GM19467 (cell line): Measurements from ENCODE around the gene CARD6.
"Not testable (repeated sequence)": the region's sequence is repeated elsewhere in the genome, so short reads cannot be mapped to it uniquely, and the experiment has no call there.

Source experiments
- ATAC-seq: cut with Tn5 transposase; IDR thresholded peaks from one replicate; pipeline ENCODE4 v1.9.1; 2021; ENCODE audit warnings: mild to moderate bottlenecking, moderate library complexity; ENCODE audit not compliant: unreplicated experiment

CARD6 gene

GRCh38 chr5:40869384-40869783 lies 28.2 kb downstream of the CARD6 start:
- ATAC-seq: no peak

DNA sequence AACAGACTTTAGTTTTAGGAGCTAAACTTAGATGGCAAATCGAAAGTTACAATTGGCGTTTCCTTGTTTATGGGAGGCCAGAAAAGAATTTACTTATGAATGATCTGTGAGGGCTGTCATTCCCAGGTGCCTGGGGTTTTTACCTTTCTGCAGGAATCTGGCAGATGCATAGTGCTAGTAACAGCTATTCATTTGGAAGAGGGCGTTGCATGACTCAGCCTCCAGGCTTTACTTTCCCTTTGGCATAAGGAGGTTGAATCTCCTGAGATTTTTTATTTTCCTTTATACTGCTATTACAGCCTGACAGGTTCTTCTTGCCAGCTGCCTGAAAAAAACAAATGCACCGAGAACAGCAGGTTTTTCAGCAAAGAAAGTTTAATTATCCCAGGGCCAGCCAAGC lies 30.0 kb downstream of the CARD6 start:
- ATAC-seq: no peak

GRCh38 chr5:40872253-40872652 lies 31.1 kb downstream of the CARD6 start:
- ATAC-seq: not testable (repeated sequence)

DNA sequence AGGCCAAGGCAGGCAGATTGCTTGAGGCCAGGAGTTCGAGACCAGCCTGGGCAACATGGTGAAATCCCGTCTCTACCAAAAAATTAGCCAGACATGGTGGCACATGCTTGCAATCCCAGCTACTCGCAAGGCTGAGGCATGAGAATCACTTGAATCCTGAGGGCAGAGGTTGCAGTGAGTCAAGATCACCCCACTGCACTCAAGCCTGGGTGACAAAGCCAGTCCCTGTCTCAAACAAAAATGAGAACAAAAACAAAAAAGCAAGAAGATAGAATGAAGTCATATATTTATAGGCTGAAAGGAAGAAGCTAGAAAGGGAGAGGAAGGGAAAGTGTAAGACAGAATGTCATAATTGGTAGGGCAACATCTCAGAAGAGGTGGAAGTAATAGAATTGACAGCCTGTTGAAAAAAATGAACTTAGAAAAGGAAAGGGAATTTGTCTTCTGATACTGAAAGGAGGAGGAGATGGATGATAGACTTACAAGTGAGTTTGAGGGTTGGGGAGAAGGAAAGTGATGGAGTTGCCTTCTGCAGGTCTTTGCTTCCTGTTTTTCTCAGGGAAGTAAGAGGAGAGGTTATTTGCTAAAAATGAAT lies 32.2 kb downstream of the CARD6 start:
- no peak for ATAC-seq

DNA sequence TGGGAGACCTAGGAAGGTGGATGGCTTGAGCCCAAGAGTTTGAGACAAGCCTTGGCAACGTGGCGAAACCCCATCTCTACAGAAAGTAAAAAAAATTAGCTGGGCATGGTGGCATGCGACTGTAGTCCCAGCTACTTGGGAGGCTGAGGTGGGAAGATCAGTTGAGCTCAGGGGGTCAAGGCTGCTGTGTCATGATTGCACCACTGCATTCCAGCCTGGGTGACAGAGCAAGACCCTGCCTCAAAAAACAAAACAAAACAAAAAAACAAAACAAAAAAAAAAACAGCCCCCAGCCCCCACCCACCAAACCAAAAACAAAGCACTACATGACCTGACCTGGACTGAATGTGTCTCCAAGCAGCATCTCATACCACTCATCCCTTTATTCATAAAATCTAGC lies 34.8 kb downstream of the CARD6 start:
- ATAC-seq: no peak

DNA sequence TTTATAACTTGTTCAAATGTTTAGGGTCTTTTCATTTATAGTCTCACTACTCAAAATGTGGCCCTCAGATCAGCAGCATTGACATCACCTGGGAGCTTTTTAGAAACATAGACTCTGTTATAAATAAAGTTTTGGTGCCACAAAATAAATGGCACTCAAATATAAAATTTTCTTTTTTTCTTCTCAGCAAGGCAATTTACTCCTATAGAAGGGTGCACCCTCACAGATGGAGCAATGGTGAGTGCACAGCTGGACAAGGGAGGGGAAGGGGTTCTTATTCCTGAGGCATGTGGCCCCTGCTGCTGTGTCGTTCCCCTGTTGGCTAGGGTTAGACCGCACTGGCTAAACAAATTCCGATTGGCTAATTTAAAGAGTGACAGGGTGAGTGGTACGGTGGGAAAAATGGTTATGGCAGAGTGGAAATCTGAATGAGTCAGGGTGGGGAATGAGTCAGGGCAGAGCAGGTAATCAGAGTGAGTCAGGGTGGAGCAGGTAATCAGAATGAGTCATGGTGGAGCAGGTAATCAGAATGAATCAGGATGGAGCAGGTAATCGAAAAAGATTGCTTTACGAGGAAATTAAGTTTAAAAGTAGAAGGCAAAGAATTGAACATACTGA lies 36.3 kb downstream of the CARD6 start:
- no peak for ATAC-seq

- no peak for ATAC-seq
Observed at GRCh38 chr5:40879163-40879942, 38.2 kb downstream of the CARD6 start.

DNA sequence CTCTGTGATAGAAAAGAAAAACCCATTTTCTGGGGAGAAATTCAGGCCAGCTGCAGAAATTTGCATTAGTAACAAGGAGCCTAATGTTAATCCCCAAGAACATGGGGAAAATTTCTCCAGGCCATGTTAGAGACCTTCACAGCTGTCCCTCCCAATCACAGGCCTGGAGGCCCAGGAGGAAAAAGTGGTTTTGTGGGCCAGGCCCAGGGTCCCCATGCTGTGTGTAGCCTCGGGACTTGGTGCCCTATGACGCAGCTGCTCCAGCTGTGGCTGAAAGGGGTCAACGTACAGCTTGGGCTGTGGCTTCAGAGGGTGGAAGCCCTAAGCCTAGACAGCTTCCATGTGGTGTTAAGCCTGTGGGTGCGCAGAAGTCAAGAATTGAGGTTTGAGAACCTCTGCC lies 41.1 kb downstream of the CARD6 start:
- ATAC-seq: no peak

DNA sequence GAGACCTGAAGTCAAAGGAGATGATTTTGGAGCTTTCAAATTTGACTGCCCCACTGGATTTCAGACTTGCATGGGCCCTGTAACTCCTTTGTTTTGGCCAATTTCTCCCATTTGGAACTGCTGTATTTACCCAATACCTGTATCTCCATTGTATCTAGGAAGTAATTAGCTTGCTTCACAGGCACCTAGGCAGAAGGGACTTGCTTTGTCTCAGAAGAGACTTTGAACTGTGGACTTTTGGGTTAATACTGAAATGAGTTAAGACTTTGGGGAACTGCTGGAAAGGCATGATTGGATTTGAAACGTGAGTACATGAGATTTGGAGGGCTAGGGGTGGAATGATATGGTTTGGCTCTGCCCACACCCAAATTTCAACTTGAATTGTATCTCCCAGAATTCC lies 41.9 kb downstream of the CARD6 start:
- not testable (repeated sequence) for ATAC-seq

DNA sequence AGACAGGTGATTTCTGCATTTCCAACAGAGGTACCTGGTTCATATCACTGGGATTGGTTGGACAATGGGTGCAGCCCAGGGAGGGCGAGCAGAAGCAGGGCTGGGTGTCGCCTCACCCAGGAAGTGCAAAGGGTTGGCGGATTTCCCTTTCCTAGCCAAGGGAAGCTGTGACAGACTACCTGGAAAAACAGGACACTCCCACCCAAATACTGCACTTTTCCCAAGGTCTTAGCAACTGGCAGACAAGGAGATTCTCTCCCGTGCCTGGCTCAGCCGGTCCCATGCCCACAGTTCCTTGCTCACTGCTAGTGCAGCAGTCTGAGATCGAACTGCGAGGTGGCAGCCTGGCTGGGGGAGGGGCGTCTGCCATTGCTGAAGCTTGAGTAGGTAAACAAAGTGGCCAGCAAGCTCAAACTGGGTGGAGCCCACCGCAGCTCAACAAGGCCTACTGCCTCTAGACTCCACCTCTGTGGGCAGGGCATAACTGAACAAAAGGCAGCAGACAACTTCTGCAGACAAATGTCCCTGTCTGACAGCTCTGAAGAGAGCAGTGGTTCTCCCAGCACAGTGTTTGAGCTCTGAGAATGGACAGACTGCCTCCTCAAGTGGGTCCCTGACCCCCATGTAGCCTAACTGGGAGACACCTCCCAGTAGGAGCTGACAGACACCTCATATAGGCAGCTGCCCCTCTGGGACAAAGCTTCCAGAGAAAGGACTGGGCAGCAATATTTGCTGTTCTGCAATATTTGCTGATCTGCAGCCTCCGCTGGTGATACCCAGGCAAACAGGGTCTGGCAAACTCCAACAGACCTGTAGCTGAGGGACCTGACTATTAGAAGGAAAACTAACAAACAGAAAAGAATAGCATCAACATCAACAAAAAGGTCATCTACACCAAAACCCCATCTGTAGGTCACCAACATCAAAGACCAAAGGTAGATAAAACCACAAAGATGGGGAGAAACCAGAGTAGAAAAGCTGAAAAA lies 54.6 kb downstream of the CARD6 start:
- ATAC-seq: not testable (repeated sequence)

DNA sequence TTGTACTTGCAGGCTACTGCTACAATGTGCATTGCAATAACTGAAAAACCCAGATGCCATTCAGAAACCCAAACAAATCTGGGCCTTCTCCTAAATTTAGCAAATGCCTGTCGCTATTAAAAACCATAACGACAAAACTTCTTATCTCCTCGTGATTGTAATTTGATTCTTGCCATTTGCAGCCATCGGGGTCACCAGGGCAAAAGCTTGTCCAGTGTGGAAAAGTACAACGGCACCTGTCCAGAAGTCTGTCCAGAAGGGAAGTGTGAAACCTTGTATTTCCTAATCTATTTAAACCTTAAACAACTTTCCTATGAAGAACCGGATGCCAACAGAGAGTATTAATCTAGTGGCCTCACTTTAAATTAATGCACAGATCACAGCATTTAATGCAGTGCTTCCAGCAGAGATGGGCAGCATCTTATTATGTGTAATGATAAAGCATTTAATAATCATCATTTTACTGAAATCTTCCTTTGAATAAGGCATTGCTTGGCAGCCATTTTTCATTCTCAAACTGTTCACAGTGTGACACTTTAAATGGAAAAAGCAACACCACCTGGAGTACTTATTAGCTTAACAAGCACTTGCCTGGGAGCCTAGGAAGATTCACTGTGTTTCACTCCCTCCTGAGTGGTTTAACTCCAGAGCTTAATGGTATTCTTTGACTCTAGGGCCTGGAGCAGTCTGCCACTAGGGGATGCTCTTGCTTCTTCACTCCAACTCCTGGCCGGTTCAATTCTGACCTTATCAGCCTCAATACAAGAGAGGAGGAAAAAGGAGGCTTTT lies 63.2 kb downstream of the CARD6 start:
- ATAC-seq: peak; percentile 95

GRCh38 chr5:40904994-40905306 lies 63.8 kb downstream of the CARD6 start:
- no peak for ATAC-seq

GRCh38 chr5:40906351-40906751 lies 65.2 kb downstream of the CARD6 start:
- ATAC-seq: no peak

DNA sequence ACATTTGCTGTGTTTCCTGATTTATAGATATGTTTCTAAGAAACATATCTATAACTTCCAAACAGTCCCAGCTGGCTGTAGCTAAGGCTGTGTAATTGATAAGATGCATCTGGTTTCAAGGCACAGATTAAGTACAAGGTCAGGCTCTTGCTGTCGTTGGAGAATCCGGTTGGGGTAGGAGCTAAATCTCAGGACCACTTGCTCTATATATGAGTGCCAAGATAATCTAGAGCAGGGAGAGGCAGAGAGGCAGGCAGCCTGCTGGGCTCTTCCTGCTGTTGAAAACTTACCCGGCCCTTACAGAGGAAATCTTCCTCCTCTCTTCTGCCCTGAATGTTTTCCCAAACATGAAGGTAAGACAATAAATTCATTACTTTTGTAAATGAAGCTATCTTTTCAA lies 68.1 kb downstream of the CARD6 start, which contains the start of gene C7:
Gene C7, plus strand, starts transcription at position 234 of the 400 bp plus-strand sequence. Its CDS starts 114 bp downstream, at position 348.
- no peak for ATAC-seq

DNA sequence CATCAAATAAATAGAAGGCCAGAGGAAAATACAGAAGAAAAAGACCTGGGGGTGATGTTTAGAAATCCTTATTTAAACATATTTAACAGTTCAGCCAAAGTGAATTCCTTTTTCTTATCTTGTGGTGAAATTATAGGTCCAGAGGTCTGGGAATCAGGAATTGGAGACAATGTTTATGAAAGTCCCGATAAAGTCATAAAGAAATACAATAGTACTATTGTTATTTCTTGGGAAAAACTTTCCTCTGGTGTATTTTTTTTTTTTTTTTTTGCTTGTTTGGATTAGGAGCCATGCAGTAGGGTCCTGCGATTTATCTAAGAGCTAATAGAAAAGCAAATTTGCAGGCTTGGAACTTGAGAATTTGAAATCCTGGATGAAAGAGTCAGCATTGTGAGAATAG lies 68.6 kb downstream of the CARD6 start:
- no peak for ATAC-seq
